Astrocyte (in vitro differentiated cells and primary cell): ENCODE results near the gene TNFAIP8L3. TPM values are rescaled to one million over a fixed set of nuclear protein-coding genes. Genes with fewer than 3 reads are reported as not detected.

Experiments used
- DNase-seq: peaks from one replicate; pipeline ENCODE4 v3.0.0-alpha.2; 2010; ENCODE audit warnings: low read depth
- FAIRE-seq: peaks from 2 replicates; lab custom pipeline; 2011; peaks lifted over from hg19 to GRCh38; lab: Jason Lieb, UNC
- H2AFZ ChIP-seq: 2 replicates; pipeline ENCODE4 v1.6.0; 2012; ENCODE audit warnings: low read depth, low read length, inconsistent platforms
- H3K27ac ChIP-seq: 2 replicates; pipeline ENCODE4 v1.5.1; 2011; ENCODE audit warnings: low read depth, low read length, inconsistent platforms
- H3K27me3 ChIP-seq: 2 replicates; pipeline ENCODE4 v1.6.0; 2011; ENCODE audit warnings: low read length, inconsistent platforms; ENCODE audit not compliant: insufficient read depth
- H3K36me3 ChIP-seq: 2 replicates; pipeline ENCODE4 v1.5.1; 2011; ENCODE audit warnings: low read length, inconsistent platforms; ENCODE audit not compliant: insufficient read depth
- H3K4me1 ChIP-seq: 2 replicates; pipeline ENCODE4 v1.5.1; 2011; ENCODE audit warnings: low read length, inconsistent platforms; ENCODE audit not compliant: insufficient read depth
- H3K4me2 ChIP-seq: 2 replicates; pipeline ENCODE4 v1.6.0; 2012; ENCODE audit warnings: low read length, inconsistent platforms
- H3K4me3 ChIP-seq: 2 replicates; pipeline ENCODE4 v1.5.1; 2011; ENCODE audit warnings: low read depth, mild to moderate bottlenecking, low read length, inconsistent platforms; ENCODE audit not compliant: insufficient read depth
- H3K79me2 ChIP-seq: 2 replicates; pipeline ENCODE4 v1.6.0; 2012; ENCODE audit warnings: mild to moderate bottlenecking, low read length, inconsistent platforms; ENCODE audit not compliant: insufficient read depth
- H3K9ac ChIP-seq: 2 replicates; pipeline ENCODE4 v1.6.0; 2012; ENCODE audit warnings: mild to moderate bottlenecking, low read length, inconsistent platforms
- H3K9me3 ChIP-seq: 2 replicates; pipeline ENCODE4 v1.5.1; 2012; ENCODE audit warnings: low read depth, mild to moderate bottlenecking, low read length, inconsistent platforms; ENCODE audit not compliant: insufficient read depth
- H4K20me1 ChIP-seq: 2 replicates; pipeline ENCODE4 v1.6.0; 2012; ENCODE audit warnings: low read length, inconsistent platforms; ENCODE audit not compliant: insufficient read depth
- H3K27ac Mint-ChIP-seq: one replicate; pipeline ENCODE4 v1.8.0; 2021; ENCODE audit warnings: mild to moderate bottlenecking, mixed read lengths; ENCODE audit not compliant: unreplicated experiment
- H3K27me3 Mint-ChIP-seq: one replicate; pipeline ENCODE4 v1.8.0; 2021; ENCODE audit warnings: low read depth, mixed read lengths; ENCODE audit not compliant: unreplicated experiment
- H3K36me3 Mint-ChIP-seq: one replicate; pipeline ENCODE4 v1.8.0; 2021; ENCODE audit warnings: low read depth, mixed read lengths; ENCODE audit not compliant: unreplicated experiment
- H3K4me1 Mint-ChIP-seq: one replicate; pipeline ENCODE4 v1.8.0; 2021; ENCODE audit warnings: low read depth, mixed read lengths; ENCODE audit not compliant: unreplicated experiment
- H3K4me3 Mint-ChIP-seq: one replicate; pipeline ENCODE4 v1.8.0; 2021; ENCODE audit warnings: mild to moderate bottlenecking, moderate library complexity, mixed read lengths; ENCODE audit not compliant: unreplicated experiment
- H3K9me3 Mint-ChIP-seq: one replicate; pipeline ENCODE4 v1.8.0; 2021; ENCODE audit warnings: mild to moderate bottlenecking, mixed read lengths; ENCODE audit not compliant: unreplicated experiment
- CTCF ChIP-seq: IDR thresholded peaks from 2 replicates; pipeline ENCODE4 v1.5.1; 2011; ENCODE audit warnings: low read depth, mild to moderate bottlenecking, inconsistent platforms, low read length, moderate library complexity; ENCODE audit not compliant: insufficient read depth
- EZH2 ChIP-seq: IDR thresholded peaks from 2 replicates; pipeline ENCODE4 v1.6.1; 2012; ENCODE audit warnings: mild to moderate bottlenecking, low read length, inconsistent platforms; ENCODE audit not compliant: insufficient read depth
- total RNA-seq: library from RNA; stranded (reverse); gene quantifications from 2 replicates; pipeline ENCODE4 v1.2.1, GENCODE V29; 2021

The TNFAIP8L3 gene
- total RNA-seq, 1 donor from 2014 or later, result 1.1 TPM

GRCh38 chr15:51023499-51023898, 71.2 kb downstream of the TNFAIP8L3 start:
- Histone ChIP-seq H3K79me2 (no peaks in the 10 kb centered on the region), H3K9ac (no peak overlapping the region), H3K27ac (no peak overlapping the region), H3K9me3 (no peaks in the 10 kb centered on the region), H4K20me1 (no peaks in the 10 kb centered on the region), H3K4me1 (no peaks in the 10 kb centered on the region), H3K4me3 (no peak overlapping the region), H3K27me3 (no peaks in the 10 kb centered on the region), H3K36me3 (no peaks in the 10 kb centered on the region), H2AFZ (no peak overlapping the region), H3K4me2 (no peak overlapping the region)
- Mint-ChIP-seq H3K27ac (no peak overlapping the region), H3K4me1 (no peaks in the 10 kb centered on the region), H3K27me3 (no peaks in the 10 kb centered on the region), H3K9me3 (peaks cover 8% of the 10 kb centered on the region), H3K4me3 (no peak overlapping the region), H3K36me3 (peaks cover 3% of the 10 kb centered on the region)
- TF ChIP-seq CTCF (no peak), EZH2 (no peak)
- FAIRE-seq (no peak), DNase-seq (no peak)

- Mint-ChIP-seq H3K27ac (no peak overlapping the region), H3K4me3 (no peak overlapping the region), H3K9me3 (peaks cover 11% of the 10 kb centered on the region), H3K4me1 (no peaks in the 10 kb centered on the region), H3K27me3 (no peaks in the 10 kb centered on the region), H3K36me3 (peaks cover 5% of the 10 kb centered on the region)
- Histone ChIP-seq H3K79me2 (no peaks in the 10 kb centered on the region), H2AFZ (no peak overlapping the region), H3K9ac (no peak overlapping the region), H3K9me3 (no peaks in the 10 kb centered on the region), H3K4me3 (no peak overlapping the region), H3K27me3 (no peaks in the 10 kb centered on the region), H3K27ac (no peak overlapping the region), H3K36me3 (no peaks in the 10 kb centered on the region), H3K4me2 (no peak overlapping the region), H3K4me1 (no peaks in the 10 kb centered on the region), H4K20me1 (no peaks in the 10 kb centered on the region)
- TF ChIP-seq EZH2 (no peak), CTCF (no peak)
- FAIRE-seq (no peak), DNase-seq (no peak)
Measured at GRCh38 chr15:51022206-51022605, 72.5 kb downstream of the TNFAIP8L3 start.

DNA sequence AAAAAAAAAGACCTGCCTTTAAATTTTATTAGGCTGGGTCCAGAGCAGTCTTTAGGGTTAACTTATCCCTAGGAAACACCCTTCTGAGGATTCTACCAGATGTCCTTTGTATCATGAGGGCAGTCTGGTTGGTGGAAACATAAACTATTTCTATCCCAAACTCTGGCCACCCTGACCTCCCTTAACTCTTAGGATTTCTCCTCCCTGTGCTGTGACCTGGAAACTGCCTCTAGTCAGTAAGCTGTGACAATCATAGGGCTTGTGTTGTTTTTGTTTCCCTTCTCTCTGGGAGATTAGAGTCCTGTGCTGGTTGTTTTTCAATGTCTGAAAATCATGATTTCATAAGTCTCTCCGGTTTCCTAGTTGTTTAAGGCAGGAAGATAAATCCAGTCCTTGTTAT, 78.1 kb downstream of the TNFAIP8L3 start:
- Mint-ChIP-seq H3K9me3 (peaks cover 11% of the 10 kb centered on the region), H3K4me3 (no peak overlapping the region)
- no peak for FAIRE-seq

More for the DNA sequence above, 78.1 kb downstream of the TNFAIP8L3 start:
- no peak overlapping the region for H3K4me2 ChIP-seq
- H3K36me3 ChIP-seq, result no peaks in the 10 kb centered on the region
- H3K9ac ChIP-seq, result no peak overlapping the region
- no peak for DNase-seq
- Mint-ChIP-seq H3K36me3 (peaks cover 2% of the 10 kb centered on the region), H3K27ac (no peak overlapping the region), H3K4me1 (no peaks in the 10 kb centered on the region), H3K27me3 (no peaks in the 10 kb centered on the region)
- no peaks in the 10 kb centered on the region for H4K20me1 ChIP-seq
- H3K27me3 ChIP-seq, result no peaks in the 10 kb centered on the region
- no peaks in the 10 kb centered on the region for H3K4me1 ChIP-seq
- no peak overlapping the region for H3K4me3 ChIP-seq
- H2AFZ ChIP-seq, result no peak overlapping the region
- no peaks in the 10 kb centered on the region for H3K79me2 ChIP-seq
- no peak for TF ChIP-seq CTCF
- no peak for TF ChIP-seq EZH2
- no peak overlapping the region for H3K27ac ChIP-seq
- no peaks in the 10 kb centered on the region for H3K9me3 ChIP-seq
